WERI-Rb-1 (cell line): Measurements from ENCODE around the gene ARVCF.

ENCODE experiments used
- DNase-seq: peaks from one replicate; pipeline ENCODE4 v3.0.0-alpha.2; 2020
- H3K27ac ChIP-seq: fragments of 250-450 bp; sonication (Bioruptor Pico); 2 replicates; pipeline ENCODE4 v1.5.1; 2020; ENCODE audit warnings: mild to moderate bottlenecking, moderate library complexity
- H3K27me3 ChIP-seq: fragments of 250-450 bp; sonication (Bioruptor Pico); 2 replicates; pipeline ENCODE4 v1.5.1; 2021; ENCODE audit warnings: mild to moderate bottlenecking, low read depth, moderate library complexity; ENCODE audit not compliant: insufficient read depth, severe bottlenecking
- H3K36me3 ChIP-seq: fragments of 250-450 bp; sonication (Bioruptor Pico); 2 replicates; pipeline ENCODE4 v1.5.1; 2020; ENCODE audit warnings: mild to moderate bottlenecking, moderate library complexity
- H3K4me3 ChIP-seq: 2 replicates; pipeline ENCODE4 v1.5.1; 2011; ENCODE audit warnings: low read depth, mild to moderate bottlenecking, control low read depth, low read length
- H3K9me3 ChIP-seq: fragments of 250-450 bp; sonication (Bioruptor Pico); 2 replicates; pipeline ENCODE4 v1.5.1; 2021; ENCODE audit warnings: mild to moderate bottlenecking, moderate library complexity; ENCODE audit not compliant: severe bottlenecking
- CTCF ChIP-seq: IDR thresholded peaks from 2 replicates; pipeline ENCODE4 v1.5.1; 2011; ENCODE audit warnings: low read depth, mild to moderate bottlenecking, control low read depth, inconsistent platforms, low read length

Gene ARVCF

GRCh38 chr22:19977296-19978243 lies 39.1 kb downstream of the ARVCF start:
- Histone ChIP-seq H3K9me3 (no peaks in the 10 kb centered on the region), H3K27ac (no peak overlapping the region; the same call in 1 of the 2 replicates), H3K4me3 (no peak overlapping the region), H3K36me3 (peaks cover 64% of the 10 kb centered on the region), H3K27me3 (no peaks in the 10 kb centered on the region)
- DNase-seq = no peak
- no peak for TF ChIP-seq CTCF

- Histone ChIP-seq H3K27me3 (no peaks in the 10 kb centered on the region), H3K36me3 (peaks cover 71% of the 10 kb centered on the region), H3K9me3 (no peaks in the 10 kb centered on the region), H3K27ac (peak overlapping the region; percentile 74), H3K4me3 (no peak overlapping the region)
- no peak for TF ChIP-seq CTCF
- no peak for DNase-seq
Observed at GRCh38 chr22:19976671-19977070, 40.0 kb downstream of the ARVCF start.

GRCh38 chr22:19975707-19976035 lies 41.0 kb downstream of the ARVCF start:
- DNase-seq = no peak
- TF ChIP-seq CTCF = no peak
- no peaks in the 10 kb centered on the region for H3K27me3 ChIP-seq
- no peaks in the 10 kb centered on the region for H3K9me3 ChIP-seq
- H3K4me3 ChIP-seq = no peak overlapping the region
- peaks cover 71% of the 10 kb centered on the region for H3K36me3 ChIP-seq
- peak overlapping the region; percentile 74 for H3K27ac ChIP-seq

- no peak for TF ChIP-seq CTCF
- peaks cover 71% of the 10 kb centered on the region for H3K36me3 ChIP-seq
- DNase-seq = peak; percentile 94
- no peaks in the 10 kb centered on the region for H3K27me3 ChIP-seq
- H3K9me3 ChIP-seq = no peaks in the 10 kb centered on the region
- no peak overlapping the region for H3K4me3 ChIP-seq
- peak overlapping the region; percentile 74 for H3K27ac ChIP-seq
Observed at GRCh38 chr22:19974935-19975706, 41.5 kb downstream of the ARVCF start.

- Histone ChIP-seq H3K4me3 (no peak overlapping the region), H3K9me3 (no peaks in the 10 kb centered on the region), H3K27ac (peak overlapping the region; percentile 74), H3K27me3 (no peaks in the 10 kb centered on the region), H3K36me3 (peaks cover 73% of the 10 kb centered on the region)
- peak; percentile 84 for DNase-seq
- TF ChIP-seq CTCF = no peak
Observed at GRCh38 chr22:19974268-19974861, 42.3 kb downstream of the ARVCF start.
